Lower lobe of right lung (tissue), 2 donors: ENCODE measurements around the gene GGA3. TPM values are rescaled to one million over a fixed set of nuclear protein-coding genes. Genes with fewer than 3 reads are reported as not detected.

Source experiments
- ATAC-seq, 2 donors: fragments of 200-7000 bp; cut with Tn5 transposase; one replicate each; pipeline ENCODE4 v1.9.1; 2020 to 2022; ENCODE audit warnings: mild to moderate bottlenecking in 2 of 2, moderate library complexity in 2 of 2
- DNase-seq: peaks from one replicate; pipeline ENCODE4 v3.0.0-alpha.2; 2020
- H3K27ac ChIP-seq: fragments of 200-600 bp; one replicate; pipeline ENCODE4 v1.8.0; 2022
- H3K27me3 ChIP-seq: fragments of 200-600 bp; one replicate; pipeline ENCODE4 v1.8.0; 2022; ENCODE audit warnings: low read depth
- H3K36me3 ChIP-seq: fragments of 200-600 bp; one replicate; pipeline ENCODE4 v1.8.0; 2022; ENCODE audit warnings: mild to moderate bottlenecking
- H3K4me1 ChIP-seq: fragments of 200-600 bp; one replicate; pipeline ENCODE4 v1.8.0; 2022
- H3K4me3 ChIP-seq: fragments of 200-600 bp; one replicate; pipeline ENCODE4 v1.8.0; 2022; ENCODE audit warnings: mild to moderate bottlenecking
- H3K9me3 ChIP-seq: fragments of 200-600 bp; one replicate; pipeline ENCODE4 v1.8.0; 2022
- intact Hi-C: fragments of 100-400 bp; cut with DNase I; formaldehyde crosslinking; loops from one replicate; pipeline ENCODE4 v1.11.0; 2022
- total RNA-seq: library from RNA; stranded (reverse); fragmentation: NEBNext Ultra II Directional; extraction: Animal tissue kit (Norgen Biotek cat#: 25700); gene quantifications from one replicate; pipeline ENCODE4 v1.2.1, GENCODE V29; 2021
- TF ChIP-seq, protein P1 (sequence below): fragments of 200-600 bp; IDR thresholded peaks from one replicate; pipeline ENCODE4 v1.8.0; 2022; ENCODE audit warnings: antibody characterized with exemption, mild to moderate bottlenecking
- donor health status: DM: no; HTN: yes; CAD: no; lungs with severe emphysema.

The GGA3 gene
- total RNA-seq, 1 donor from 2014 or later = 68.6 TPM

DNA sequence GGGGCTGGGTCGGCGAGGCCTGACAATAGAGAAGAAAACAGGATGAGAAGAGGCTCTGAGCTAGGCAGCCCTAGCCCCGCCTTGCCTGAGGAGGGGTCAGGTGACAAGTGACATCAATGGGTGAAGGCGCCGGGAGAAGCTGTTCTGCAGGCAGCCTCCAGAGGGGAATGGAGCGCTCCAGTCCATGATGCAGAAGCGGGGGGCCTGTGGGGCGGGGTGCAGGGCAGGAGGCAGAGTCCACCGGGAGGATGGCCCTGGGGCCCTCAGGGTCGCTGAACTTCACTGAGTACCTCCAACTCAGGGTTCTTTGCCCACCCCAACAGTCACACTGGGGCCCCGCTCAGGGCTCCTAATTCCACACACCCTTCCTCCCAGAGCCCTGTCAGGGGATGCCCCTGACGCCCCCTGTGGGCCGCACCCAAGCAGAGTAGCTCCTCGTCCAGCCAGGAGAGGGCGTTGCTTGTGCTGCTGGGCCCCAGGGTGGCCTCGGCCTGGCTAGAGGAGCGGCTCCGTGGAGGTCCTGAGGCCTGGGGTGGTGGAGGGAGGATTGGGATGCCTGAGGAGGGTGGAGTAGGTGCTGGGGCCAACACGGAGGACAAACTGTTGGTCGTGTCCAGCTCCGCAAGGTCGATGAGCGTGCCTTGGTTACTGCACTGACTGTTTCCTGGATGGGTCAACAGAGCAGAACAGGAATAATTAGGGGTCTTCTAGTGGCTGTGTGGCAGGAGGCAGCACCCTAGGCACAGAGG lies 20.8 kb downstream of the GGA3 start:
- H3K27me3 ChIP-seq = no peaks in the 10 kb centered on the region
- H3K36me3 ChIP-seq = peaks cover 100% of the 10 kb centered on the region
- TF ChIP-seq, protein P1, sequence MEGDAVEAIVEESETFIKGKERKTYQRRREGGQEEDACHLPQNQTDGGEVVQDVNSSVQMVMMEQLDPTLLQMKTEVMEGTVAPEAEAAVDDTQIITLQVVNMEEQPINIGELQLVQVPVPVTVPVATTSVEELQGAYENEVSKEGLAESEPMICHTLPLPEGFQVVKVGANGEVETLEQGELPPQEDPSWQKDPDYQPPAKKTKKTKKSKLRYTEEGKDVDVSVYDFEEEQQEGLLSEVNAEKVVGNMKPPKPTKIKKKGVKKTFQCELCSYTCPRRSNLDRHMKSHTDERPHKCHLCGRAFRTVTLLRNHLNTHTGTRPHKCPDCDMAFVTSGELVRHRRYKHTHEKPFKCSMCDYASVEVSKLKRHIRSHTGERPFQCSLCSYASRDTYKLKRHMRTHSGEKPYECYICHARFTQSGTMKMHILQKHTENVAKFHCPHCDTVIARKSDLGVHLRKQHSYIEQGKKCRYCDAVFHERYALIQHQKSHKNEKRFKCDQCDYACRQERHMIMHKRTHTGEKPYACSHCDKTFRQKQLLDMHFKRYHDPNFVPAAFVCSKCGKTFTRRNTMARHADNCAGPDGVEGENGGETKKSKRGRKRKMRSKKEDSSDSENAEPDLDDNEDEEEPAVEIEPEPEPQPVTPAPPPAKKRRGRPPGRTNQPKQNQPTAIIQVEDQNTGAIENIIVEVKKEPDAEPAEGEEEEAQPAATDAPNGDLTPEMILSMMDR = peak; percentile 42
- no peaks in the 10 kb centered on the region for H3K4me1 ChIP-seq
- no peak for DNase-seq
- H3K4me3 ChIP-seq = no peak overlapping the region
- H3K9me3 ChIP-seq = no peaks in the 10 kb centered on the region
- intact Hi-C loops = no loop called here
- peak; percentile 48 to 55 for ATAC-seq
- H3K27ac ChIP-seq = no peak overlapping the region

DNA sequence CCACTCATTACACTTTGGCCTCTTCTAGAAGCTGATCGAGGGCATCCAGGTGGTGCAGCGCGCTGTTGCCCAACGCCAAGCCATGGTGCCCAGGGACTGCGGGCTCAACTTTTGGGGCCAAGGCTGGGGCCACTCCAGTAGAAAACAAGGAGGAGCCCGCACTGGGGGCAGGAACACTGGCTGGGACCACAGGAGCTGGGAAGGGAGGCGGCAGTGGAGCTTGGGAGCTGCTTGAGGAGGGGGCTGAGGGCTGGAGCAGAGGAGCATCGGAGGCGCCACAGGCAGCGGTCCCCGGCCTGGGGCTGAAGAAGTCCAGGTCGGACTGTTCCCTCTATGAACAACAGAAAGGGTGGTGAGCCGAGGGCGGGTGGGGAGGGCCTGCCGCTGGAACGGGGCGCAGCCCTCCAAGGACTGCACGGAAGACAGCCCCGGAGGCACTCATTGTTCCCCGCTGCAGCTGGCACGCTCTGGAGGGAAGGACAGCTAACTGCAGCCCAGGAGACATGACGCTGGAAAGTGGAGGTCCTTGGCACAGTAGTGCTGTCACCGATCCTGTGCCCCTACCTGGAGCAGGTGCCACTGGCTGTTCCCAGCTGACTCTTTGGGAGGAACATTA lies 21.5 kb downstream of the GGA3 start:
- no peak for ATAC-seq
- peaks cover 100% of the 10 kb centered on the region for H3K36me3 ChIP-seq
- intact Hi-C loops = no loop called here
- H3K27ac ChIP-seq = no peak overlapping the region
- H3K9me3 ChIP-seq = no peaks in the 10 kb centered on the region
- no peak overlapping the region for H3K4me3 ChIP-seq
- H3K4me1 ChIP-seq = no peaks in the 10 kb centered on the region
- TF ChIP-seq, protein P1 = no peak
- no peak for DNase-seq
- no peaks in the 10 kb centered on the region for H3K27me3 ChIP-seq

DNA sequence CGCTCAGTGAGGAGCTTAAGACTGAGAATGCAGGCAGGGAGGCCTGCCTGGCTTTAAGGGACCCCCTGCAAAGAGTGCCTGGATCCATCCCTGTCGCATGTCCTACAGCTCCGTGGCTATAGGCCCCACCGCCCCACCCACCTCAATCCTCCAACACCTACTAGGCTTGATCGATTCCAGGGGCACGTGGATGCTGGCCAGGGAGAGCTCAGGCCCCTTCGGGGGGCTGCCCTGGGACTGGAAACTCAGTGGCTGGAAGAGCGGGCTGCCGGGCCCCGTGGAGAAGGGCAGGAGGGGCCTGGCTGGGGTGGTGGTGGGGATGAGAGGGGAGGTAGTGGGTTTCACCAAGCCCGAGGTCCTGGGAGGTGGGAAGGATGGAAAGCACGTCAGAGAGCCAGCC lies 22.2 kb downstream of the GGA3 start:
- ATAC-seq (no peak), DNase-seq (no peak)
- intact Hi-C loops = no loop called here
- no peak overlapping the region for H3K4me3 ChIP-seq
- H3K27me3 ChIP-seq = no peaks in the 10 kb centered on the region
- peaks cover 100% of the 10 kb centered on the region for H3K36me3 ChIP-seq
- H3K9me3 ChIP-seq = no peaks in the 10 kb centered on the region
- H3K4me1 ChIP-seq = no peaks in the 10 kb centered on the region
- peak overlapping the region; percentile 4 for H3K27ac ChIP-seq
- TF ChIP-seq, protein P1 = no peak

DNA sequence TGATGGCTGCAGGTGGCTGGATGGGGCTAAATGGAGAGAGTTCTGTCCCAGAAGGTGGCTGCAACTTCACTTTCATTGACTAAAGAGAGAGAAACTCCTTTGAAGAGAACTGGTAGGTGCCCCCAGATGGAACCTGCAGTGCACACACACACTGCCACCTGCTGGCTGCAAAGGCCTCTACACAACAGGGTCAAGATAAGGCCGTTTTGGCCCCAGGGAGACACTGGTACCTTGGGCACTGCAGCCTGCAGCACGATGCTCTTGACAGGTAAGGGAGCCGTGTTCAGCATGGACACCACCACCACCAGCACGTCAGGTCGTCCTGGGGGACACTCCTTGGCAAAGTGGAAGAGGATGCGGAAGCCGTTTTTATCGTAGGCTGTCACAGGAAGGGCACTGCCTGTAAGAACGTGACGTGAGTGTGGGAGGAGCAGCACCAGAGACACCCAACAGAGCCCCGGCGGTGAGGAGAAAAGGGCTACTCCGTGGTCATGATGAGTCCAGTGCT lies 22.7 kb downstream of the GGA3 start:
- ATAC-seq = peak; percentile 70 to 71
- Histone ChIP-seq H3K27me3 (no peaks in the 10 kb centered on the region), H3K9me3 (no peaks in the 10 kb centered on the region), H3K4me3 (no peak overlapping the region), H3K27ac (peak overlapping the region; percentile 4), H3K36me3 (peaks cover 100% of the 10 kb centered on the region), H3K4me1 (no peaks in the 10 kb centered on the region)
- TF ChIP-seq, protein P1 = peak; percentile 80
- intact Hi-C loops = no loop called here
- no peak for DNase-seq

DNA sequence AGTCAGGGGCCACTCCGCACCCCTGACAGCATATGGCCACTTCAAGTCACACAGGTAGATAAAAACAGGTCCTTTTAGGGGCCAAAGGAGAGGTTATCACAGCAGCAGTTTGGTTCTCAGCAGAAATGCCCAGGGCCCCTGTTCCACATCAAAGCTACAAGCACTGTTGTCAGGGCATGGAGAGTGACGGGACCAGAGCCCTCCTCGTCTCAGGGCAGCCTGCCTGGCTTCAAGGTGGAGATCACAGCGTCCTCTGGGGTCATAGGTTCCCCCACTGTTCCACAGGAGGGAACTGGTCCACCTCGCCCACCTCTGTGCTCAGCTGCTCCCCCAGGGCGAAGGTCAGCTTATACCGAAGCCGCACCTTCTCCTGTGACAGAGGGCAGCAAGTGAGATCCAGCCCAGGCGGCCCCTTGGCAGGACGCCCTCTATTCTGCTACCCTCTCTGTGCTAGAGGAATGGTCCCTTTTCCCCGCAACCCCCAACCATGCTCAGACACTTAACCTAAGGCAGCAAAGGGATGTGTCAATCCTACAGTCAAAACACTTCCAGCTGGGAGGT lies 23.3 kb downstream of the GGA3 start:
- ATAC-seq = no peak
- no peaks in the 10 kb centered on the region for H3K9me3 ChIP-seq
- intact Hi-C loops = no loop called here
- peaks cover 100% of the 10 kb centered on the region for H3K36me3 ChIP-seq
- H3K4me3 ChIP-seq = no peak overlapping the region
- TF ChIP-seq, protein P1 = no peak
- DNase-seq = no peak
- peak overlapping the region; percentile 4 for H3K27ac ChIP-seq
- H3K27me3 ChIP-seq = no peaks in the 10 kb centered on the region
- no peaks in the 10 kb centered on the region for H3K4me1 ChIP-seq
